ENCODE data around the gene MEF2D.

The MEF2D gene

DNA sequence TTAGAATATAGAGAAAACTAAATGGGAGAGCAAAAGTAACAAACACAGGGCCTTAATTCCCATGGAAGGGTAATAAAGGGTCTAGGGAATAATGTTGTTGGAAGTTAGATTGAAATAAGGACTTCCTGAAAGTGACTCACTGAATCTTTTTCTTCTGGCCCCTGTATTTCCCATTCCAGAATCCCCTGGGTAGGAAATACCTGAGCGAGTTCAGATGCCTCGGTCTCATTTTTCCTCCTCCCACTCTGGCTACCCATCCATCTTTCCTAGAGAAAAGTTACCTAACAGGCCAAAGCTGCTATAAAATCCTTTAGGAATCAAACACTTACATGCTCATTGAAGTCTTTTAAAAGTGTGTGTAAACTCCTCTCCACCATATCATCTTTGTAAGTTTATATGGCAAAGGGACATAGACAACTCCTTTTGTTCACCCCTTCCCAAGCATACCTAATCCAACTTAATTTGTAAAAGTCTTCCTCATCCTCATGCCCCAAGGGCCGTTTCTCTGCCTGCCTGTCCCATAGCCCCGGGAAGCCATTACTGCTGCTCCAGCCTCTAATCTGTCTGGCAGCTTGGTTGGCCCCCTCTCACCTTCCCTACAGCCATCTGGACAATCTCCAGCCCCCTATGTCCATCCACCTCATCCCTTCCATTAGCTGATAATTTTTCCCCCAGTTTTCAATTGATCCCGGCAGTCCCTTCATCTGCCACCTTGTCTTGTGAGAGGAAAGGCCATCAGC lies 3.3 kb upstream of the MEF2D start:
- TF ChIP-seq, protein P1, sequence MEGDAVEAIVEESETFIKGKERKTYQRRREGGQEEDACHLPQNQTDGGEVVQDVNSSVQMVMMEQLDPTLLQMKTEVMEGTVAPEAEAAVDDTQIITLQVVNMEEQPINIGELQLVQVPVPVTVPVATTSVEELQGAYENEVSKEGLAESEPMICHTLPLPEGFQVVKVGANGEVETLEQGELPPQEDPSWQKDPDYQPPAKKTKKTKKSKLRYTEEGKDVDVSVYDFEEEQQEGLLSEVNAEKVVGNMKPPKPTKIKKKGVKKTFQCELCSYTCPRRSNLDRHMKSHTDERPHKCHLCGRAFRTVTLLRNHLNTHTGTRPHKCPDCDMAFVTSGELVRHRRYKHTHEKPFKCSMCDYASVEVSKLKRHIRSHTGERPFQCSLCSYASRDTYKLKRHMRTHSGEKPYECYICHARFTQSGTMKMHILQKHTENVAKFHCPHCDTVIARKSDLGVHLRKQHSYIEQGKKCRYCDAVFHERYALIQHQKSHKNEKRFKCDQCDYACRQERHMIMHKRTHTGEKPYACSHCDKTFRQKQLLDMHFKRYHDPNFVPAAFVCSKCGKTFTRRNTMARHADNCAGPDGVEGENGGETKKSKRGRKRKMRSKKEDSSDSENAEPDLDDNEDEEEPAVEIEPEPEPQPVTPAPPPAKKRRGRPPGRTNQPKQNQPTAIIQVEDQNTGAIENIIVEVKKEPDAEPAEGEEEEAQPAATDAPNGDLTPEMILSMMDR (IDR thresholded peaks at IDR 0.05; ENCODE audit: low read depth, low read length): no peak
- no peak overlapping the region for H3K4me3 ChIP-seq (replicated peaks in 1 of 2; ENCODE audit: low read depth in 2 of 2, low read length in 2 of 2)
- no peak for DNase-seq (ENCODE audit: low read depth in 2 of 2)

DNA sequence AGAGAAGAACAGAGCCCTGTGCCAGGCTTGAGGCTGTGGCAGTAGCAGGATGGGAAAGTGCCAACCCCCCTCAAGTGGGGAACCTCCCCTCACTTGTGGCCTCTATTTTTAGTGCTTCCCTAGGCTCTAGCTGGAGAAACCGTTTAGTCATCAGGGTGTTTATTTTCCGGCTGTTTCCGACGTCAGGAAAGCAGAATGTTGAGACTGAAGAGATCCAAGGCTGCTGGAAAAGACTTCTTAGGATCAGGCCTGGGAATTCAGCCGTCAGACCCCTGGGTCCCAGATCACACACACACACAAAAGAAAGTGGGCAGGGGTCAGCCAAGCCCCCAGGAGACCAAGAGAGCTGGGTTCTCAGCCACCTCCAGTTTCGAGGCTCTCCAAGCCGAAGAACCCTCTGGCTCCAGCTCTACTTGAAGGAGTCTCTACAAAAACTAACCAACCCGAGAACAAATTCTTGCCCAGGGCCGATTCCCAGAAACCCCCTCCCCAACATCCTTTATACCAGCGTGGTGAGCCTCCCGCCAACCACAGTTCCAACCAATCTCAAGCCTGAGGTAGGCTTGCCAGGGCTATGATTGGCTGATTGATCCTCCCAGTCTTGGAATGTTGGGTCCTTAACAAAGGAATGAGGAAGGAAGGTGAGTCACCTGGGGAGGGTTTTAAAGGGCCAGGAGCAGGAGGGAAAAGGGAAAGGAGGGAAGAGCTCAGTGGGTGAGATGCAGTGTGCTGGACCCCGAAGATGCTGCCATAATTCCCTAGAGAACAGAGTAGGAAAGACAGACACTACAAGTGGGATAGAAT lies 2.5 kb upstream of the MEF2D start:
- H3K4me3 ChIP-seq (replicated peaks in 1 of 2; ENCODE audit: low read depth in 2 of 2, low read length in 2 of 2): peak overlapping the region in 1 of 2 donors; percentile 37

DNA sequence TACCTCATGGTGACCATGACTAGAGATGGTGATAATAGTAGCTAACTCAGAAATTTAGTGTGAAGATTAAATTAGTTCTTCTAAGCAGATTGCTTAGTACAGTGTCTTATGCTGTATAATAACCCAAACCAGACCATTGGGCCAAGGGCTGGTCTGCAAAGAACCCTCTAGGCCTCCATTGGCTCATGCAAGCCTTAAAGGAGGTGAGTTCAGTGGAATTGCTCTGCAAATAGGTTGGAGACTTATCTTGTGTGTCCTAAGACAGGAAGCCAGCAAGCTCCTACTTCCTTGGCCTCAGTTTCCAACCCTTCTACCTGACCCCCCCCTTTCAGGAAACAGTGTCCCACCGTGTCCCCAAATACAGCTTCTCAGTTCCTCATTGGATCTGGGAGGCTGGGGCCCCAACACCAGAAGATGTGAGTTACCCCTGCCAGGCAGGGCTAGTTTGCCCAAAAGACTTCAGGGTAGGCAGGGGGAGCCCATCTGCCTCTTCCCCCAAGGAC lies 1.9 kb upstream of the MEF2D start:
- H3K4me3 ChIP-seq (replicated peaks in 1 of 2; ENCODE audit: low read depth in 2 of 2, low read length in 2 of 2): no peak overlapping the region
- peak in 1 of 2 donors; percentile 41 for DNase-seq (ENCODE audit: low read depth in 2 of 2)

More for the DNA sequence above, 2.5 kb upstream of the MEF2D start:
- DNase-seq (ENCODE audit: low read depth in 2 of 2): peak; percentile 95 to 97
- TF ChIP-seq, protein P1 (IDR thresholded peaks at IDR 0.05; ENCODE audit: low read depth, low read length): no peak

DNA sequence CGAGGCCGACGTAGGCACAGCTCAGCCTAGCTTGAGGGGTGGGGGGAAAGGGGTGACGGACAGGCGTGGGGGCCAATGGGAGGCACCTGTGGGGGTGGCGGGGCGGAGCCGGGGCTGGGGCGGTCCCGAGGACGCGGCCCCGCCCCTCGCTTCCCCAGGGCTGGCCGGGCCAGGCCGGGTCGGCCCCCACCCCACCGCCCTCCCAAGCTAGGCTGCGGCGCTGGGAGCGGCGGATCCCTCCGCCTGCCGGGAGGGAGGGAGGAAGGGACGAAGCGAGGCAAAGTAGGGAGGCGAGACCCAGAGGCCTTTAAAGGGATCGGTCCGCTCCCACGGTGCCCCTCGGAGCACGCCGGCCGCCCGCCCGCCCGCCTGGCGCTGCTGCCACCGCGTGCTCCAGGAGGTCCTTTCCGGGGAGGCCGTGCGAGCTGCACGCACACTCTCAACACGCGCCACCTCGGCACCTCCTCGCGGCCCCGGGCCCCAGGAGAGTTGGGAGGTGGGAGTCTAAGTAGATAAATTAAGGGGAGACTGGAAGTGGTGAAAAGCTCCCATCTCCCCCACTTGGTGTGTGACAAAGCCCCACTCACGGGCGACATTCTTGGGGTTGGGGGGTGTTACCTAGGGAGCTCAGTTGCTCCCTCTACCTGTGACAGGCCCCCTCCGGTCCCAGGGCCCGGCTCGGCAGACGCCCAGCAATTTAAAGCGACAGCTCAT lies 375 bp upstream of the MEF2D start:
- TF ChIP-seq, protein P1 (IDR thresholded peaks at IDR 0.05; ENCODE audit: low read depth, low read length): peak; percentile 39
- DNase-seq (ENCODE audit: low read depth in 2 of 2): peak; percentile 96 to 99
- H3K4me3 ChIP-seq (replicated peaks in 1 of 2; ENCODE audit: low read depth in 2 of 2, low read length in 2 of 2): peak overlapping the region; percentile 95 to 99

More for the DNA sequence above, 1.9 kb upstream of the MEF2D start:
- TF ChIP-seq, protein P1 (IDR thresholded peaks at IDR 0.05; ENCODE audit: low read depth, low read length): no peak

DNA sequence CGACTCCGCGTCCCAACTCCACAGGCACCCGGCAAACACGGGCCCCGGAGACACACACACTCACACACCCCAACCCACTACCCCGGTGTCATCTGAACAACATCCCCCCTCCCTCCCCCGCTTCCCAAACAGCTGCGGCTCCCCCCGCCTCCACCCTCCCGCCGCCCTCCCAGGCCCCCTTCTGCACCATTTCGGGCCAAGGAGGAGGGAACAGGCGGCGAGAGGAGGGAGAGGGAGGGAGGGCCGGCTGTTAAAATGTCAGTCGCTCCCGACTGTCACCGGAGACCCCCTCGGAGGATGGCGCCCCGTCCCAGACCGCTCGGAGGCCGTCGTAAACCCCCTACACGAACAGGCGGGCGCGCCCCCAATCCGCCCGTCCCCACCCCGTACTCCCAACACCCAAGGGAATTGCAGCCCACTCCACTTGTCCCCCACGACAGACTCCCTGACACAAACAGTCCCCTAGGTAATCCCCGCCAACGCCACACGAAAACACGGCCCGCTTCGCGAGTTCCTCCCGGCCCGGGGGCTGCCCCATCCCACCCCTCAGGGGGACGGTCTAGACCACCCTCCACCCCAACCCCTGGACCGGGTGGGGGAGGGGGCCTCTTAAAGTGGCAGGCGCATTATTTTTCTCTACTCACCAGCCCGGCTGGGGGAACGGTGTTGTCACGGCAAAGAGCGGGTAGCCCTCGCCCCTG lies 583 bp downstream of the MEF2D start:
- DNase-seq (ENCODE audit: low read depth in 2 of 2): no peak
- TF ChIP-seq, protein P1 (IDR thresholded peaks at IDR 0.05; ENCODE audit: low read depth, low read length): no peak
- H3K4me3 ChIP-seq (replicated peaks in 1 of 2; ENCODE audit: low read depth in 2 of 2, low read length in 2 of 2): peak overlapping the region; percentile 95 to 99
